Measurements from ENCODE around the gene TUBGCP3. TPM values are rescaled to one million over a fixed set of nuclear protein-coding genes. Genes with fewer than 3 reads are reported as not detected.
A peak's percentile ranks its signal among the peaks of the same experiment; 100 is the strongest.

The TUBGCP3 gene
- total and polyA plus RNA-seq, 9 of the 15 experiments (the other 6 are each of a cell fraction or from before 2014, with no cell fraction given): 3.0 to 24.8 (median 15.2) TPM

DNA sequence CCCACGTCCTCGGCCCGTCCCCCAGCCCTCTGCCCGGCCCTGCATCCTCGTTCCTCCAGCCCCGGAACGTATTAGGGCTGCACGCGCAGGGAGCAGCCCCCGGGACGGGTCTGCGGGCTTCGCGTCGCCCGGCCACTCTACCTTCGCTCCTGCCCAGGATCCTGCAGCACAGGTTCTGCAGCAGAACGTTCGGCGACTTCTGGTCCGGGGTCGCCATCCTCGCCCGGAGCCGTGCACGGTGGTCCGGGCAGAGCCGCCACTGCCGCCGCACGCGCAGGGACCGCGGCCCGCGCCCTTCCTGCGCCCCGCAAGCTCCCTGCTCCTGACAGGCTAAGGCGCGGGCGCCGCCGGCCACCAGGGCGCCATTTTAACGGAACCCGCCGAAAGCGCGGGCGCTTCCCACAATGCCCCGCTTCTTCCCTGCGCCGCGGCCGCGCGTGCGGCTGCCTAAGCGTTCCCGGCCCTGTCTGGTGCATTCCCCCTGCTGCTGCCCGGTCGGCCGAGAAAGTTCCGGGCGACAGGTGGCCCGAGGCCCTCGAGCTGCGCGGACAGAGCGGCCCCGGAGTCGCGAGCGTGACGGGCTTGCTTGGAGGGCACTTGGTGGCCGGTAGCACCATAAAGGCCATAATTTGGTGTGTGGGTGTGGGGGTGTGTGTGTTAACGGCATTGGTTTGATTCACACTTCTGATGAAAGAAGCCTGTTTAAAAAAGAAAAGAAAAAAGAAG is at the start of gene TUBGCP3 (continued):
- TF ChIP-seq TAF15 (IDR thresholded peaks at IDR 0.05; ENCODE audit: low read depth, low read length) (no peak), LCOR (CRISPR knock-in tag; IDR thresholded peaks at IDR 0.05) (peak; percentile 75), HMG20A (CRISPR knock-in tag; conservative IDR thresholded peaks at IDR 0.05) (no peak), ATF7 (IDR thresholded peaks at IDR 0.05) (peak; percentile 47; the same call in 1 of the 2 replicates), CREBBP (IDR thresholded peaks at IDR 0.05; ENCODE audit: low read depth, low read length) (no peak), ZNF224 (CRISPR knock-in tag; IDR thresholded peaks at IDR 0.05) (no peak), NEUROD1 (IDR thresholded peaks at IDR 0.05; ENCODE audit: borderline replicate concordance, low read depth, low read length, partially characterized antibody) (no peak), MCM5 (IDR thresholded peaks at IDR 0.05; ENCODE audit: low read depth) (no peak)
- TF ChIP-seq, protein P1, sequence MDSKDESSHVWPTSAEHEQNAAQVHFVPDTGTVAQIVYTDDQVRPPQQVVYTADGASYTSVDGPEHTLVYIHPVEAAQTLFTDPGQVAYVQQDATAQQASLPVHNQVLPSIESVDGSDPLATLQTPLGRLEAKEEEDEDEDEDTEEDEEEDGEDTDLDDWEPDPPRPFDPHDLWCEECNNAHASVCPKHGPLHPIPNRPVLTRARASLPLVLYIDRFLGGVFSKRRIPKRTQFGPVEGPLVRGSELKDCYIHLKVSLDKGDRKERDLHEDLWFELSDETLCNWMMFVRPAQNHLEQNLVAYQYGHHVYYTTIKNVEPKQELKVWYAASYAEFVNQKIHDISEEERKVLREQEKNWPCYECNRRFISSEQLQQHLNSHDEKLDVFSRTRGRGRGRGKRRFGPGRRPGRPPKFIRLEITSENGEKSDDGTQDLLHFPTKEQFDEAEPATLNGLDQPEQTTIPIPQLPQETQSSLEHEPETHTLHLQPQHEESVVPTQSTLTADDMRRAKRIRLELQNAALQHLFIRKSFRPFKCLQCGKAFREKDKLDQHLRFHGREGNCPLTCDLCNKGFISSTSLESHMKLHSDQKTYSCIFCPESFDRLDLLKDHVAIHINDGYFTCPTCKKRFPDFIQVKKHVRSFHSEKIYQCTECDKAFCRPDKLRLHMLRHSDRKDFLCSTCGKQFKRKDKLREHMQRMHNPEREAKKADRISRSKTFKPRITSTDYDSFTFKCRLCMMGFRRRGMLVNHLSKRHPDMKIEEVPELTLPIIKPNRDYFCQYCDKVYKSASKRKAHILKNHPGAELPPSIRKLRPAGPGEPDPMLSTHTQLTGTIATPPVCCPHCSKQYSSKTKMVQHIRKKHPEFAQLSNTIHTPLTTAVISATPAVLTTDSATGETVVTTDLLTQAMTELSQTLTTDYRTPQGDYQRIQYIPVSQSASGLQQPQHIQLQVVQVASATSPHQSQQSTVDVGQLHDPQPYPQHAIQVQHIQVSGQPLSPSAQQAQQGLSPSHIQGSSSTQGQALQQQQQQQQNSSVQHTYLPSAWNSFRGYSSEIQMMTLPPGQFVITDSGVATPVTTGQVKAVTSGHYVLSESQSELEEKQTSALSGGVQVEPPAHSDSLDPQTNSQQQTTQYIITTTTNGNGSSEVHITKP (IDR thresholded peaks at IDR 0.05; ENCODE audit: partially characterized antibody): no peak
- TF ChIP-seq, protein P2, sequence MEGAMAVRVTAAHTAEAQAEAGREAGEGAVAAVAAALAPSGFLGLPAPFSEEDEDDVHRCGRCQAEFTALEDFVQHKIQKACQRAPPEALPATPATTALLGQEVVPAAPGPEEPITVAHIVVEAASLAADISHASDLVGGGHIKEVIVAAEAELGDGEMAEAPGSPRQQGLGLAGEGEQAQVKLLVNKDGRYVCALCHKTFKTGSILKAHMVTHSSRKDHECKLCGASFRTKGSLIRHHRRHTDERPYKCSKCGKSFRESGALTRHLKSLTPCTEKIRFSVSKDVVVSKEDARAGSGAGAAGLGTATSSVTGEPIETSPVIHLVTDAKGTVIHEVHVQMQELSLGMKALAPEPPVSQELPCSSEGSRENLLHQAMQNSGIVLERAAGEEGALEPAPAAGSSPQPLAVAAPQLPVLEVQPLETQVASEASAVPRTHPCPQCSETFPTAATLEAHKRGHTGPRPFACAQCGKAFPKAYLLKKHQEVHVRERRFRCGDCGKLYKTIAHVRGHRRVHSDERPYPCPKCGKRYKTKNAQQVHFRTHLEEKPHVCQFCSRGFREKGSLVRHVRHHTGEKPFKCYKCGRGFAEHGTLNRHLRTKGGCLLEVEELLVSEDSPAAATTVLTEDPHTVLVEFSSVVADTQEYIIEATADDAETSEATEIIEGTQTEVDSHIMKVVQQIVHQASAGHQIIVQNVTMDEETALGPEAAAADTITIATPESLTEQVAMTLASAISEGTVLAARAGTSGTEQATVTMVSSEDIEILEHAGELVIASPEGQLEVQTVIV (CRISPR knock-in tag; IDR thresholded peaks at IDR 0.05; ENCODE audit: borderline replicate concordance): no peak
- TF ChIP-seq, protein P3, sequence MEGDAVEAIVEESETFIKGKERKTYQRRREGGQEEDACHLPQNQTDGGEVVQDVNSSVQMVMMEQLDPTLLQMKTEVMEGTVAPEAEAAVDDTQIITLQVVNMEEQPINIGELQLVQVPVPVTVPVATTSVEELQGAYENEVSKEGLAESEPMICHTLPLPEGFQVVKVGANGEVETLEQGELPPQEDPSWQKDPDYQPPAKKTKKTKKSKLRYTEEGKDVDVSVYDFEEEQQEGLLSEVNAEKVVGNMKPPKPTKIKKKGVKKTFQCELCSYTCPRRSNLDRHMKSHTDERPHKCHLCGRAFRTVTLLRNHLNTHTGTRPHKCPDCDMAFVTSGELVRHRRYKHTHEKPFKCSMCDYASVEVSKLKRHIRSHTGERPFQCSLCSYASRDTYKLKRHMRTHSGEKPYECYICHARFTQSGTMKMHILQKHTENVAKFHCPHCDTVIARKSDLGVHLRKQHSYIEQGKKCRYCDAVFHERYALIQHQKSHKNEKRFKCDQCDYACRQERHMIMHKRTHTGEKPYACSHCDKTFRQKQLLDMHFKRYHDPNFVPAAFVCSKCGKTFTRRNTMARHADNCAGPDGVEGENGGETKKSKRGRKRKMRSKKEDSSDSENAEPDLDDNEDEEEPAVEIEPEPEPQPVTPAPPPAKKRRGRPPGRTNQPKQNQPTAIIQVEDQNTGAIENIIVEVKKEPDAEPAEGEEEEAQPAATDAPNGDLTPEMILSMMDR (IDR thresholded peaks at IDR 0.05 in 2 of 3, conservative IDR thresholded peaks at IDR 0.05 in 1 of 3; ENCODE audit: insufficient read depth in 2 of 3, low read depth in 1 of 3, low read length in 3 of 3): no peak
- TF ChIP-seq, protein P4, sequence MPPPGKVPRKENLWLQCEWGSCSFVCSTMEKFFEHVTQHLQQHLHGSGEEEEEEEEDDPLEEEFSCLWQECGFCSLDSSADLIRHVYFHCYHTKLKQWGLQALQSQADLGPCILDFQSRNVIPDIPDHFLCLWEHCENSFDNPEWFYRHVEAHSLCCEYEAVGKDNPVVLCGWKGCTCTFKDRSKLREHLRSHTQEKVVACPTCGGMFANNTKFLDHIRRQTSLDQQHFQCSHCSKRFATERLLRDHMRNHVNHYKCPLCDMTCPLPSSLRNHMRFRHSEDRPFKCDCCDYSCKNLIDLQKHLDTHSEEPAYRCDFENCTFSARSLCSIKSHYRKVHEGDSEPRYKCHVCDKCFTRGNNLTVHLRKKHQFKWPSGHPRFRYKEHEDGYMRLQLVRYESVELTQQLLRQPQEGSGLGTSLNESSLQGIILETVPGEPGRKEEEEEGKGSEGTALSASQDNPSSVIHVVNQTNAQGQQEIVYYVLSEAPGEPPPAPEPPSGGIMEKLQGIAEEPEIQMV (tag; conservative IDR thresholded peaks at IDR 0.05; ENCODE audit: low read depth): no peak
- TF ChIP-seq, protein P5, sequence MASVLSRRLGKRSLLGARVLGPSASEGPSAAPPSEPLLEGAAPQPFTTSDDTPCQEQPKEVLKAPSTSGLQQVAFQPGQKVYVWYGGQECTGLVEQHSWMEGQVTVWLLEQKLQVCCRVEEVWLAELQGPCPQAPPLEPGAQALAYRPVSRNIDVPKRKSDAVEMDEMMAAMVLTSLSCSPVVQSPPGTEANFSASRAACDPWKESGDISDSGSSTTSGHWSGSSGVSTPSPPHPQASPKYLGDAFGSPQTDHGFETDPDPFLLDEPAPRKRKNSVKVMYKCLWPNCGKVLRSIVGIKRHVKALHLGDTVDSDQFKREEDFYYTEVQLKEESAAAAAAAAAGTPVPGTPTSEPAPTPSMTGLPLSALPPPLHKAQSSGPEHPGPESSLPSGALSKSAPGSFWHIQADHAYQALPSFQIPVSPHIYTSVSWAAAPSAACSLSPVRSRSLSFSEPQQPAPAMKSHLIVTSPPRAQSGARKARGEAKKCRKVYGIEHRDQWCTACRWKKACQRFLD (CRISPR knock-in tag; IDR thresholded peaks at IDR 0.05): peak; percentile 60; the same call in 1 of the 2 replicates
